Ovary (tissue), 3 donors: Measurements from ENCODE around the gene FOXL3.

Experiments used
- CTCF ChIP-seq, 3 donors: fragments of 450-650 bp in 2 of 3; fragments of 200-600 bp in 1 of 3; IDR thresholded peaks; one replicate each; pipeline versions ENCODE4 v1.5.1 to v1.8.0; 2016 to 2022; ENCODE audit warnings: antibody characterized with exemption in 3 of 3, mild to moderate bottlenecking in 1 of 3
- EP300 ChIP-seq: sonication (generic); formaldehyde crosslinking; IDR thresholded peaks from one replicate; pipeline ENCODE4 v1.6.1; 2017; ENCODE audit warnings: antibody characterized with exemption
- donor health status: DM: no; HTN: no; CAD: no.

GRCh38 chr7:259191-259505, 30.8 kb upstream of the FOXL3 start:
- no peak for TF ChIP-seq CTCF (IDR thresholded peaks at IDR 0.05)
- no peak for TF ChIP-seq EP300
